Left ventricle myocardium superior (tissue), 1 donor: Measurements from ENCODE around the gene ITGA2B. TPM values are rescaled to one million over a fixed set of nuclear protein-coding genes. Genes with fewer than 3 reads are reported as not detected.
"Not testable (repeated sequence)": the region's sequence is repeated elsewhere in the genome, so short reads cannot be mapped to it uniquely, and the experiment has no call there.

ENCODE experiments used
- ATAC-seq: fragments of 200-7000 bp; cut with Tn5 transposase; one replicate; pipeline ENCODE4 v1.9.1; 2020; ENCODE audit warnings: mild to moderate bottlenecking, moderate library complexity
- DNase-seq: peaks from one replicate; pipeline ENCODE4 v3.0.0-alpha.2; 2020
- intact Hi-C: fragments of 100-400 bp; cut with micrococcal nuclease; formaldehyde crosslinking; loops from one replicate; pipeline ENCODE4 v1.11.0; 2022
- total RNA-seq: library from RNA; stranded (reverse); fragmentation: NEBNext Ultra II Directional; extraction: Animal tissue kit (Norgen Biotek cat#: 25700); gene quantifications from one replicate; pipeline ENCODE4 v1.2.1, GENCODE V29; 2021
- donor health status: DM: no; HTN: yes; CAD: no; lungs with severe emphysema.

ITGA2B gene
- total RNA-seq, 1 donor from 2014 or later, result 0.72 TPM

- ATAC-seq, result no peak
- intact Hi-C loops, result no loop called here
Observed at GRCh38 chr17:44396946-44397345, 7.5 kb upstream of the ITGA2B start.

GRCh38 chr17:44394833-44395232 is 5.4 kb upstream of the ITGA2B start:
- ATAC-seq, result no peak
- intact Hi-C loops, result no loop called here
- no peak for DNase-seq

More at GRCh38 chr17:44396946-44397345, 7.5 kb upstream of the ITGA2B start:
- no peak for DNase-seq

GRCh38 chr17:44394112-44394511 is 4.7 kb upstream of the ITGA2B start:
- intact Hi-C loops, ATAC-seq, DNase-seq: not testable (repeated sequence)

GRCh38 chr17:44390250-44390870 is 911 bp upstream of the ITGA2B start:
- intact Hi-C loops, result no loop called here
- DNase-seq (no peak), ATAC-seq (no peak)

- DNase-seq (no peak), ATAC-seq (no peak)
- intact Hi-C loops, result no loop called here
Observed at GRCh38 chr17:44389723-44390202, 314 bp upstream of the ITGA2B start.

GRCh38 chr17:44387804-44388203 is 1.6 kb downstream of the ITGA2B start:
- DNase-seq (no peak), ATAC-seq (no peak)
- intact Hi-C loops, result no loop called here

- ATAC-seq (no peak), DNase-seq (no peak)
- intact Hi-C loops, result no loop called here
Observed at GRCh38 chr17:44386182-44386525, 3.3 kb downstream of the ITGA2B start.

GRCh38 chr17:44385287-44386181 is 3.9 kb downstream of the ITGA2B start:
- ATAC-seq, result peak; percentile 93
- peak; percentile 88 for DNase-seq
- intact Hi-C loops, result no loop called here

- no peak for DNase-seq
- intact Hi-C loops, result no loop called here
- peak; percentile 36 for ATAC-seq
Observed at GRCh38 chr17:44384823-44385286, 4.6 kb downstream of the ITGA2B start.

- intact Hi-C loops, result no loop called here
- DNase-seq (no peak), ATAC-seq (no peak)
Observed at GRCh38 chr17:44384281-44384822, 5.1 kb downstream of the ITGA2B start.

- ATAC-seq (no peak), DNase-seq (no peak)
- intact Hi-C loops, result no loop called here
Observed at GRCh38 chr17:44383861-44384260, 5.6 kb downstream of the ITGA2B start.

- intact Hi-C loops, result no loop called here
- no peak for DNase-seq
Observed at GRCh38 chr17:44383363-44383762, 6.1 kb downstream of the ITGA2B start.

GRCh38 chr17:44382917-44383316 is 6.5 kb downstream of the ITGA2B start:
- no peak for ATAC-seq
- intact Hi-C loops, result no loop called here
- no peak for DNase-seq

More at GRCh38 chr17:44383363-44383762, 6.1 kb downstream of the ITGA2B start:
- no peak for ATAC-seq

- intact Hi-C loops, result no loop called here
- ATAC-seq (no peak), DNase-seq (no peak)
Observed at GRCh38 chr17:44381810-44382305, 7.6 kb downstream of the ITGA2B start.

GRCh38 chr17:44380767-44381166 is 8.7 kb downstream of the ITGA2B start:
- no peak for ATAC-seq
- DNase-seq, result no peak
- intact Hi-C loops, result no loop called here

GRCh38 chr17:44379887-44380286 is 9.6 kb downstream of the ITGA2B start:
- DNase-seq, result no peak
- intact Hi-C loops, result no loop called here
- ATAC-seq, result no peak

GRCh38 chr17:44378171-44378705 is 11.2 kb downstream of the ITGA2B start:
- intact Hi-C loops, result no loop called here
- ATAC-seq (no peak), DNase-seq (no peak)

GRCh38 chr17:44376779-44377178 is 12.7 kb downstream of the ITGA2B start:
- ATAC-seq, result no peak
- intact Hi-C loops, result no loop called here

GRCh38 chr17:44376124-44376523 is 13.3 kb downstream of the ITGA2B start:
- intact Hi-C loops, result no loop called here
- DNase-seq, result peak; percentile 76
- peak; percentile 86 for ATAC-seq

More at GRCh38 chr17:44376779-44377178, 12.7 kb downstream of the ITGA2B start:
- DNase-seq, result no peak
